GM18526 (cell line): Measurements from ENCODE around the gene RALGDS.

ENCODE experiments used
- POLR2A ChIP-seq: IDR thresholded peaks from 3 replicates; pipeline ENCODE4 v1.6.1; 2011; ENCODE audit not compliant: insufficient read length; ENCODE audit errors: extremely low read depth

Gene RALGDS

GRCh38 chr9:133109931-133110650 is 10.9 kb downstream of the RALGDS start:
- no peak for TF ChIP-seq POLR2A

GRCh38 chr9:133108794-133109641 is 12.0 kb downstream of the RALGDS start:
- no peak for TF ChIP-seq POLR2A

GRCh38 chr9:133107961-133108793 is 12.9 kb downstream of the RALGDS start:
- no peak for TF ChIP-seq POLR2A

- no peak for TF ChIP-seq POLR2A
These were observed 13.8 kb downstream of the RALGDS start for GRCh38 chr9:133107245-133107722.

- no peak for TF ChIP-seq POLR2A
These were observed 14.4 kb downstream of the RALGDS start for GRCh38 chr9:133106511-133107244.

GRCh38 chr9:133105461-133105770 is 15.6 kb downstream of the RALGDS start:
- no peak for TF ChIP-seq POLR2A

GRCh38 chr9:133104718-133105460 is 16.2 kb downstream of the RALGDS start:
- TF ChIP-seq POLR2A = no peak

GRCh38 chr9:133103987-133104505 is 17.0 kb downstream of the RALGDS start:
- TF ChIP-seq POLR2A = no peak

GRCh38 chr9:133103183-133103986 is 17.7 kb downstream of the RALGDS start:
- TF ChIP-seq POLR2A = no peak

GRCh38 chr9:133102190-133103021 is 18.6 kb downstream of the RALGDS start:
- TF ChIP-seq POLR2A = no peak

GRCh38 chr9:133101356-133102189 is 19.5 kb downstream of the RALGDS start:
- no peak for TF ChIP-seq POLR2A
